Activated CD8-positive, alpha-beta memory T cell treated with anti-CD3 and anti-CD28 coated beads for 24 hours (primary cell): ENCODE data around the gene RTN4RL1.
A peak's percentile ranks its signal among the peaks of the same experiment; 100 is the strongest.

ENCODE experiments used
- DNase-seq: peaks from one replicate; pipeline ENCODE4 v3.0.0-alpha.2; 2020

The RTN4RL1 gene

DNA sequence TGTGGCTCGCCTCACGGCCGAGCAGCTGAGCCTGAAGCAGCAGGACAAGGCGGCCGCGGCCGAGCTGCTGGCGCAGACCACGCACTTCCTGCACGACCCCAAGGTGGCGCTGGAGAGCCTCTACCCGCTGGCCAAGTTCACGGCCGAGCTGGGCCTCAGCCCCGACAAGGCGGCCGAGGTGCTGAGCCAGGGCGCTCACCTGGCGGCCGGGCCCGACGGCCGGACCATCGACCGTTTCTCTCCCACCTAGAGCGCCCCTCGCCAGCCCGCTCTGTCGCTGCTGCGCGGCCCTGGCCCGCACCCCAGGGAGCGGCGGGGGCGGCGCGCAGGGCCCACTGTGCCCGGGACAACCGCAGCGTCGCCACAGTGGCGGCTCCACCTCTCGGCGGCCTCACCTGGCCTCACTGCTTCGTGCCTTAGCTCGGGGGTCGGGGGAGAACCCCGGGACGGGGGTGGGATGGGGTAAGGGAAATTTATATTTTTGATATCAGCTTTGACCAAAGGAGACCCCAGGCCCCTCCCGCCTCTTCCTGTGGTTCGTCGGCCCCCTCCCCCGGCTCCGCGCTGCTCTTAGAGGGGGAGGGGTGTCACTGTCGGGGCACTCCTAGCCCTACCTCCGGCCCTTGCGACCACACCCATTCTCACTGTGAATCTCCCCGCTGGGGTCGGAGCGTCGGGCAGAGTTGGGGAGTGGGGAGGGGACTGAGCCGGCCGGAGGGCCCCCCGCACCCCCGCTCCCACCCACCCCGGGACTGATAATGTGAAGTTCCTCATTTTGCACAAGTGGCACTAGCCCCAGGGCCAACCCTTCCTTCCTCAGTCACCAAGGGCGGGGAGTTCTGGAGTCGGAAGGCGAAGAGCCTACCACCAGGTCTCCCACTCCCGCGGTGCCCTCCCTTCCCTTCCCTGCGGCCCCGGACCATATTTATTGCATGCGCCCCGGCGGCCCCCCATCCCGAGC, 33.7 kb upstream of the RTN4RL1 start:
- DNase-seq, result peak; percentile 87

DNA sequence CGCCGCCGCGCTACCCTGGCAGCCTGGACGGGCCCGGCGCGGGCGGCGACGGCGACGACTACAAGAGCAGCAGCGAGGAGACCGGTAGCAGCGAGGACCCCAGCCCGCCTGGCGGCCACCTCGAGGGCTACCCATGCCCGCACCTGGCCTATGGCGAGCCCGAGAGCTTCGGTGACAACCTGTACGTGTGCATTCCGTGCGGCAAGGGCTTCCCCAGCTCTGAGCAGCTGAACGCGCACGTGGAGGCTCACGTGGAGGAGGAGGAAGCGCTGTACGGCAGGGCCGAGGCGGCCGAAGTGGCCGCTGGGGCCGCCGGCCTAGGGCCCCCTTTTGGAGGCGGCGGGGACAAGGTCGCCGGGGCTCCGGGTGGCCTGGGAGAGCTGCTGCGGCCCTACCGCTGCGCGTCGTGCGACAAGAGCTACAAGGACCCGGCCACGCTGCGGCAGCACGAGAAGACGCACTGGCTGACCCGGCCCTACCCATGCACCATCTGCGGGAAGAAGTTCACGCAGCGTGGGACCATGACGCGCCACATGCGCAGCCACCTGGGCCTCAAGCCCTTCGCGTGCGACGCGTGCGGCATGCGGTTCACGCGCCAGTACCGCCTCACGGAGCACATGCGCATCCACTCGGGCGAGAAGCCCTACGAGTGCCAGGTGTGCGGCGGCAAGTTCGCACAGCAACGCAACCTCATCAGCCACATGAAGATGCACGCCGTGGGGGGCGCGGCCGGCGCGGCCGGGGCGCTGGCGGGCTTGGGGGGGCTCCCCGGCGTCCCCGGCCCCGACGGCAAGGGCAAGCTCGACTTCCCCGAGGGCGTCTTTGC, 32.8 kb upstream of the RTN4RL1 start:
- DNase-seq, result no peak

GRCh38 chr17:2057175-2057759, 32.1 kb upstream of the RTN4RL1 start:
- no peak for DNase-seq

- DNase-seq, result peak; percentile 82
Observed at GRCh38 chr17:2056206-2057174, 31.4 kb upstream of the RTN4RL1 start.

DNA sequence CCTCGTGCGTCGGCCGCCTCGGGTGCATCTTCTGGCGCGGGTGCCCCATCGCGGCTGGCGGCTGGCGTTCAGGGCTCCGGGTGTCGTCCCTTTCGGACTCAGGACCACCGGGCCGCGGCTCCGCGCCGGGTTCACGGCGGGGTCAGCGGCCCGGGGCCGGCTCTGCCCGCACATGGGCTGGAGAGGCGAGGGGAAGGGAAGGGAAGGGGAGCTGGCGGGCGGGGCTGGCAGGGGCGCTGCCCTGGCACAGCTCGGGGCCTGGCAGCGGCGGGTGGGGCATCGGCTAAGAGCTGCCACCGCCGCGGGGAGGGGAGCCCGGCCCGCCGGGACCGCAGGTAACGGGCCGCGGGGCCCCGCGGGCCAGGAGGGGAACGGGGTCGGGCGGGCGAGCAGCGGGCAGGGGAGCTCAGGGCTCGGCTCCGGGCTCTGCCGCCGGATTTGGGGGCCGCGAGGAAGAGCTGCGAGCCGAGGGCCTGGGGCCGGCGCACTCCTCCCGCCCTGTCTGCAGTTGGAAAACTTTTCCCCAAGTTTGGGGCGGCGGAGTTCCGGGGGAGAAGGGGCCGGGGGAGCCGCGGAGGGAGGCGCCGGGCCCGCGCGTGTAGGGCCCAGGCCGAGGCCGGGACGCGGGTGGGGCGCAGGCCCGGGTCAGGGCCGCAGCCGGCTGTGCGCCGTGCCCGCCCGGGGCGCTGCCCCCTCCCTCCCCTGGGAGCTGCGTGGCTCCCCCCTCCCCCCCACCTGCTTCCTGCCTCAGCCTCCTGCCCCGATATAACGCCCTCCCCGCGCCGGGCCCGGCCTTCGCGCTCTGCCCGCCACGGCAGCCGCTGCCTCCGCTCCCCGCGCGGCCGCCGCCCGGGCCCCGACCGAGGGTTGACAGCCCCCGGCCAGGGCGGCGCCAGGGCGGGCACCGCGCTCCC, 30.4 kb upstream of the RTN4RL1 start:
- peak; percentile 81 for DNase-seq

DNA sequence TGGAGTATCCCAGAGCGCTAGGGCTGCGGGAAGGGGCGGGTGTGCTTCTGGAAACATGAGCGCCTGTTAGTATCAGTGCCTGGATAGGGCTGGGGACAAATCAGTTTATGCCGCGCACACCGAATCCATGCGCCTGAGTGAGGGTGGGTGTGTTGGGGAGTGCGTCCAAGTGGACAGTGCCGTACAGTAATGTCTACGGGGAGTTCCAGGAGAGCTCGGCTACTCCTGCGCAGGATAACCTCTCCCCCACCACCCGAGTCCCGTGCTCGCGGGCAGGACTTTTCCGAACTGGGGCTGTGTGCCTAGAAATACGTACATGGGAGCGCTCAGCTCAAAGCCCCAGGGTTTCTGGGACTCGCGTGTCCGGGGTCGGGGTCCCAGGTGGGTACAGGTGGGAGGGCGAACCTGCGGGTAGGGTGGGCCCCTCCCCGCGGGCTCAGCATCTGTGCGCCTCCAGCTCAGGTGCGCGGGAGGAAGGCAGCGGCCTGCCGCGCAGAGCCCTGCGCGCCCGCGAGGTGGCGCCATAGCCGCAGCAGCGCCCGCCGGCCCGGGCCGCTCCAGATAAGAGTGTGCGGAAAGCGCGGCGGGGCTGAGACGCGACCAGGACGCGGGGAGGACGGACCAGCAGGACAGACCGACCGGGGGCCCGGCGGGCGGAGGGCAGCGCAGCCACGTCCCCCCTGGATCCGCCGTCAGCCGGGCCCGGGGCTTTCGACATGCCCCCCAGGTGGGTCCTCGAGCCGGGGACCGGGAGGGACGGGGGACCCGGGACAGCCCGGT, 29.6 kb upstream of the RTN4RL1 start, which contains the start of gene HIC1:
Gene HIC1, plus strand, starts transcription at position 592 of the 780 bp plus-strand sequence. CDS start 1,588 bp downstream, outside the sequence.
- peak; percentile 94 for DNase-seq

GRCh38 chr17:2054262-2054511, 29.1 kb upstream of the RTN4RL1 start:
- peak; percentile 87 for DNase-seq

- DNase-seq, result peak; percentile 92
Observed at GRCh38 chr17:2053380-2054261, 28.5 kb upstream of the RTN4RL1 start.

DNA sequence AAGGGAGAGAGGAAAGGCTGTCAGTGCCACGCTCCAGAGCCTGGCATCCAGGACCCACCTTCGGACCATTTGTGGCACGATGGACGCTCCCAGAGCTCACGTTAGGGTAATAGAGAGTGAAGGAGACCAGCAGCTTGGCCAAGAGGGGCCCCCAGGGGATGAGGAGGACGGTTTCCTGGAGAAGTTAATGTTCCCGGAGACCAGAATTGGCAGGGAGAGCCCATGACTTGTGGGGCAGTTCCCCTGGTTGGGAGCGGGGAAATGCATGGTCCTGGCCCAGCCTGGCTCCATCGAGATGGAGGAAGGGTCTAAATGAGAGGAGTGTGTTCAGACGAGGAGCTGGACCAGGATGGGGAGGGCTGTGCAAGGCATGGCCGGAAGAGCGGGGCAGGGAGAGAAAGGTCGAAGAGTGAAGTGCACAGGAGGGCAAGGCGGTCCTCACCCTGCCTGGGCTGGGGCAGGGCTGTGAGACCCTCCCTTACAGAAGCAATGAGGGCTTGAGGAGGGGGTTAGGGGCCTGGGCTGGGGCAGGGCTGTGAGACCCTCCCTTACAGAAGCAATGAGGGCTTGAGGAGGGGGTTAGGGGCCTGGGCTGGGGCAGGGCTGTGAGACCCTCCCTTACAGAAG, 26.9 kb upstream of the RTN4RL1 start:
- no peak for DNase-seq

DNA sequence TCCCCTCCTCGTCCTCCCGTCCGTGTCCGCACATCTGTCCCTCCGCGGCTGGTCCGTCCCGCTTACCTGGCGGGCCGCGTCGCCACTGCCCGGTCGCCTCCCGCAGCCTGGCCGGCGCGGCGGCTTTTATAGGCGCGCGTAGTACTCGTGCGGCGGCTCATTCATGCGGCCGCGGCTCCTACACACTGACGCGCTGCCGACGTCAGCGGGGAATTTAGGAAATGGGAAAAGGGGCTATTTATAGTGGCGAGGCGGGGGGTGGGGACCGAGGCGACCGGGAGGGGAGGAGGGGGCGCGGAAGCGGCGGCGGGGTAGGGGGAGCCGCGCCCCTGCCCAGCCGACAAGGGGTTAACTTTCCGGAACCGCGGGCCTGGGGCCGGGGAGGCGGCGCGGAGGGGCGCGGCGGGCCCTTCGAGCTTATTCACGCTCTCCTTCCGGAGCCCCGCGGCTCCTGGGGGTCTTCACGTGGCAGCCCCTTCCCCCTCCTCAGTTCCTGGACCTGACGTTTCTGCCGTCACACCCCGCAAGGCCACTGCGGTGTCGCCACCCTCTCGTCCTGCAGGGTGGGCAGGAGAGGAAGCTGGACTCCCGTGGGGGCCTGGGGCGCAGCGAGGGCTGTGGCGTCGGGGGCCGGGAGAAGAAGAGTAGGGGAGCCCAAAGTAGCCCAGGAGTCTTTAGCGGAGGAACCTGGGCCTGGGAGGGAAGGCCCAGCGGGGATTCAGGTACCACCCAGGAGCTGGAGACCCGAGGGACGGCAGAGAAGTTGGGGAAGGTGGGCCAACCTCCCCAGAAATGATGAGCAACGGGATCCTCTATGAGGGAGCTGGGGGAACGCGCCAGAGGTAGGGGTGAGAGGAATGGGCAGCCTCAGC, 26.2 kb upstream of the RTN4RL1 start:
- no peak for DNase-seq

GRCh38 chr17:2050300-2051060, 25.3 kb upstream of the RTN4RL1 start:
- peak; percentile 90 for DNase-seq

DNA sequence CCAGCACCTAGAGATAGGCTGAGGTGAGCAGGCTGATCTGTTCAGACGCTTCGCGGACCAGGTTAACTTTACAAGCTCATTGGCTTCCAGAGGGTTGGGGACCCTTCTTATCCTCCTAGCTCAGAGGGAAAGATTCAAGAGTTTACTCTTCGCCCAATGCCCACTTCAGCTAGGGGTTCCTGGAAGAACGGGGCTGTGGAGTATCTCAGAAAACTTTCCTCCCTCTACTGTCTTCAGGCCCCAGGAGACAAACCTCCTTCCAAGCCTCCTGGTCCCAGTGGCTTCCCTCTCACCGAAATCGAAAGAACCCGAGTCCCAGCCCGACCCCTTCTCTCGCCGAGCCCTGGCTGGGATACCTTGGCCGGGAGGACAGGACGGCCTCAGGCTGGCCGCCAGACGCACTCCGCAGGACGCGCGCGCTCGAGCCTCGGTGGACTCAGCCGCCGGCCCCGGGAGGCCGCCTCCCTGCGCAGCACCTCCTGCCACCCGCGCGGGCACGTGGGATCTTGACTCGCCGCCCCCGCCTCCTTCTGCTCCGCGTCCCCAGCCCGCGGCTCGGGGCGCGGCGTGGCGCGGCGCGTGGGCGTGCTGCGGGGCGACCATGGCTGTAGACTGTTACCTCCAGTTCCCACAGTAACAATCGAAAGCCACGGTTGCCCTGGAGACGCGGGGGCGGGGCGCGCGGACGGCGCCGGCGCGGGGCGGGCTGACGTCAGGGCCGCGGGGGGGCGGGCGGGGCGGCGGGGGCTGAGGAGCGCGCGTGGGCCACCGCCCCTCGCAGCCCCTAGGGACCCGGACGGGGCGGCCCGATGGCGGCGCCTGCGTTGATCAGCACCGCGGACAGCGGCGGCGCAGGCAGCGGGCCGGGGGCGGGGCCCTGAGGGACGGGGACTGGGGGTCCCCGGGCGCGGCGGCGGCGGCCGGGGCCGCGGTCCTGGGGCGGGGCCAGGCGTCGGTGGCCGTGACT, 24.5 kb upstream of the RTN4RL1 start:
- peak; percentile 95 for DNase-seq

GRCh38 chr17:2048805-2049204, 23.7 kb upstream of the RTN4RL1 start:
- DNase-seq, result no peak

GRCh38 chr17:2047590-2047989, 22.5 kb upstream of the RTN4RL1 start:
- DNase-seq, result no peak

GRCh38 chr17:2044263-2044894, 19.2 kb upstream of the RTN4RL1 start:
- DNase-seq, result no peak
